Activated T-helper 17 cell treated with anti-CD3 and anti-CD28 coated beads, Interleukin-2, amount 50 U/mL, for 72 hours (primary cell): Measurements from ENCODE around the gene VWF. TPM values are rescaled to one million over a fixed set of nuclear protein-coding genes. Genes with fewer than 3 reads are reported as not detected.

Experiments used
- ATAC-seq: fragments of 150-1000 bp; cut with Tn5 transposase; replicated peaks from 2 replicates; pipeline ENCODE4 v1.10.0; 2021; ENCODE audit warnings: mild to moderate bottlenecking, moderate library complexity
- H3K27ac Mint-ChIP-seq: one replicate; pipeline ENCODE4 v1.8.0; 2022; ENCODE audit warnings: mixed read lengths
- H3K27me3 Mint-ChIP-seq: one replicate; pipeline ENCODE4 v1.8.0; 2022; ENCODE audit warnings: mixed read lengths
- H3K36me3 Mint-ChIP-seq: one replicate; pipeline ENCODE4 v1.8.0; 2022; ENCODE audit warnings: low read depth, mild to moderate bottlenecking, mixed read lengths
- H3K4me1 Mint-ChIP-seq: one replicate; pipeline ENCODE4 v1.8.0; 2022; ENCODE audit warnings: mixed read lengths
- H3K4me3 Mint-ChIP-seq: one replicate; pipeline ENCODE4 v1.8.0; 2022; ENCODE audit warnings: mild to moderate bottlenecking, mixed read lengths
- H3K9me3 Mint-ChIP-seq: one replicate; pipeline ENCODE4 v1.8.0; 2022; ENCODE audit warnings: mixed read lengths
- total RNA-seq, 2 donors: library from RNA; stranded (reverse); gene quantifications; one replicate each; pipeline ENCODE4 v1.2.3, GENCODE V29; 2022

Gene VWF
- total RNA-seq, 2 donors from 2014 or later: 0.04 to 0.08 TPM

DNA sequence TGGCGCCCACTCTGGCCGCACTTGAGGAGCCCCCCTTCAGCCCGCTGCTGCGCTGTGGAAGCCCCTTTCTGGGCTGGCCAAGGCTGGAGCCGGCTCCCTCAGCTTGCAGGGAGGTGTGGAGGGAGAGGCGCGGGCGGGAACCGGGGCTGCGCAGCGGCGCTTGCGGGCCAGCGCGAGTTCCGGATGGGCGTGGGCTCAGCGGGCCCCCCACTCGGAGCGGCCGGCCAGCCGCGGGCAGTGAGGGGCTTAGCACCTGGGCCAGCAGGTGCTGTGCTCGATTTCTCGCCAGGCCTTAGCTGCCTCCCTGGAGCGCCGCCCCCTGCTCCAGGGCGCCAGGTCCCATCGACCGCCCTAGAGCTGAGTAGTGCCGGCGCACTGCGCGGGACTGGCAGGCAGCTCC, 8.0 kb upstream of the VWF start:
- no peaks in the 10 kb centered on the region for H3K4me1 Mint-ChIP-seq
- H3K9me3 Mint-ChIP-seq: no peaks in the 10 kb centered on the region
- H3K4me3 Mint-ChIP-seq: no peak overlapping the region
- no peaks in the 10 kb centered on the region for H3K36me3 Mint-ChIP-seq
- H3K27ac Mint-ChIP-seq: no peak overlapping the region
- H3K27me3 Mint-ChIP-seq: peaks cover 4% of the 10 kb centered on the region
- no peak for ATAC-seq

DNA sequence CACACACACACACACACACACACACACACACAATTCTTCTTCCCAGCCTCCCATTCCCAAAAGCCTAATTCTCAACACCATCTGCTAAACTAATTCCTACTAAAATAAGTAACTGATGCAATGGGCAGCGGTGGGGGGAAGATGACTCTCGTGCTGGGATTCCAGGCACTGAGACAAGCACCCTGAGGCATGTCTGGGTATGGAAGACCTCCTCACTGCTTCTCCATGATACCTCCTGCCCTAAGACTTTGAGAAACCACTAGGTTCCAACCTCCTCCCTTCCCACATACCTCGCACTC, 789 bp upstream of the VWF start:
- no peak for ATAC-seq
- H3K36me3 Mint-ChIP-seq: no peaks in the 10 kb centered on the region
- no peaks in the 10 kb centered on the region for H3K4me1 Mint-ChIP-seq
- no peak overlapping the region for H3K4me3 Mint-ChIP-seq
- no peak overlapping the region for H3K27ac Mint-ChIP-seq
- H3K9me3 Mint-ChIP-seq: no peaks in the 10 kb centered on the region
- H3K27me3 Mint-ChIP-seq: no peaks in the 10 kb centered on the region

DNA sequence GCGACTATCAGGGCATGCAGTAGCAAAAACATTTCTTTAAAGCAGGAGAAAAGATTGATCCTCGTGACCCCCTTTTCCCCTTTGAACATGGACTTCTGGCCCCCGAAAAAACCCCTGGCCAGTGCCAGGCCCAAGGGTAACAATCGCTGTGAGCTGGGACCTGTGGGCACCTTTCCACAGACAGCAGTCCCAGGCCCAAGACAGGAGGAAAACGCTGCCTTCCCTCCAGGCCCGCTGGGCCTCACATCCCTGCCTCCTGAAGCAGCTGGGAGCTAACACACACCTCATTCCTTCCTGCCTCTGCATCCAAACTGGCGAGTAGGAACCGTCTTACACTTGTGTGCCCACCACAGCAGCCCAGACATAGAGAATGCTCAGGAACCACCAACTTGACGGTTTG, 1.2 kb downstream of the VWF start:
- Mint-ChIP-seq H3K27me3 (peaks cover 9% of the 10 kb centered on the region), H3K4me1 (no peaks in the 10 kb centered on the region)
- no peak for ATAC-seq

DNA sequence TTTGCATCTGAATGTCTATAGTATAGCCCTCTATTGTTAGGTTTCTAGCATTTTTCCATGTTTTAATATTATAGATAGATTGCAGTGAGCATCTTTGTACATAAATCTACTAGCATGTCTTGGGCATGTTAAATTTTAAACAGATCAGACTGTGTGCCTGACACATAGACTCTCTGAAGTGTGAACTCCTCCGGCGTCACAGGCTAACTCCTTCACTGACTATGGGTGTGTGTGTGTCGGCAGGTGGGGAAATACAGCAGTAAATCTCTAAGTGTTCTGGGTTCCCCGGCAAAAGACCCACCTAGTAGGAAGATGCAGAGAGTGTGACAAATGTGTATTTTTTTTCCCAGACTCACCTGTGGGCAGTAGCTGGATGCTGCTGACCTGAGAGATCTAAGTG, 2.3 kb downstream of the VWF start:
- Mint-ChIP-seq H3K4me1 (no peaks in the 10 kb centered on the region), H3K4me3 (no peak overlapping the region), H3K9me3 (no peaks in the 10 kb centered on the region), H3K36me3 (no peaks in the 10 kb centered on the region), H3K27me3 (peaks cover 9% of the 10 kb centered on the region), H3K27ac (no peak overlapping the region)
- no peak for ATAC-seq

More for the DNA sequence above, 1.2 kb downstream of the VWF start:
- H3K4me3 Mint-ChIP-seq: no peak overlapping the region
- H3K9me3 Mint-ChIP-seq: no peaks in the 10 kb centered on the region
- H3K27ac Mint-ChIP-seq: no peak overlapping the region
- H3K36me3 Mint-ChIP-seq: no peaks in the 10 kb centered on the region

DNA sequence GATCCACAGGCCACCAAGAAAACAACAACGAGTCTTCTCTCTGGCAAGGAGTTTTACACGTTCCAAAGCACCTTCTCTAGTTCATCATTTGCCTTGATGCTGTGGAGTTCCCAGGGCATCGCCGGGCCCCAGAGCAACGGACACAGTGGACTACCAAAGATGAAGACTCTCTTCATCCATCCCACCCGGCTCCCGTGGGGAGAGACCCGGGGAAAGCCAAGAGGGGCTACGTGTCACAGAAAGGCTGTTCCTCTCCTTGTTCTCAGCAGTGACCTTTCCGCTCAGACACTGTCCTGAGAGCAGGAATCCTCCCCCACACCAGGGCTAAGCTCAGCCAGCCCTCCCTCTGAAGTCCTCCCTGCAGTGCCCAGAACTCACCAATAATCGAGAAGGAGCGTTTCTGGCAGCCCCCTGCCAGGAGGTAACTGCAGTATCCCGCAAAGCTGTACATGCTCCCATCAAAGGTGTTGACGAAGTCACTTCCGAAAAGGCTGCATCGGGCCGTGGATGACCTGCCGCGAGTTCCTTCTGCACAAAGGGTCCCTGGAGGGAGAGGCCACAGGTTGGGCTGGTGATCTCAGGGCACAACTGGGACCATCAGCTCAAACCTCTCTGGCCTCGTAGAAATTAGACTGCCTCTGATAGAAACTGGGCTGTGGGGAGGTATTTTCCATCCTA, 3.5 kb downstream of the VWF start:
- H3K27me3 Mint-ChIP-seq: peaks cover 9% of the 10 kb centered on the region
- ATAC-seq: no peak
- no peak overlapping the region for H3K4me3 Mint-ChIP-seq
- H3K27ac Mint-ChIP-seq: no peak overlapping the region
- H3K36me3 Mint-ChIP-seq: no peaks in the 10 kb centered on the region
- H3K4me1 Mint-ChIP-seq: no peaks in the 10 kb centered on the region
- H3K9me3 Mint-ChIP-seq: no peaks in the 10 kb centered on the region

DNA sequence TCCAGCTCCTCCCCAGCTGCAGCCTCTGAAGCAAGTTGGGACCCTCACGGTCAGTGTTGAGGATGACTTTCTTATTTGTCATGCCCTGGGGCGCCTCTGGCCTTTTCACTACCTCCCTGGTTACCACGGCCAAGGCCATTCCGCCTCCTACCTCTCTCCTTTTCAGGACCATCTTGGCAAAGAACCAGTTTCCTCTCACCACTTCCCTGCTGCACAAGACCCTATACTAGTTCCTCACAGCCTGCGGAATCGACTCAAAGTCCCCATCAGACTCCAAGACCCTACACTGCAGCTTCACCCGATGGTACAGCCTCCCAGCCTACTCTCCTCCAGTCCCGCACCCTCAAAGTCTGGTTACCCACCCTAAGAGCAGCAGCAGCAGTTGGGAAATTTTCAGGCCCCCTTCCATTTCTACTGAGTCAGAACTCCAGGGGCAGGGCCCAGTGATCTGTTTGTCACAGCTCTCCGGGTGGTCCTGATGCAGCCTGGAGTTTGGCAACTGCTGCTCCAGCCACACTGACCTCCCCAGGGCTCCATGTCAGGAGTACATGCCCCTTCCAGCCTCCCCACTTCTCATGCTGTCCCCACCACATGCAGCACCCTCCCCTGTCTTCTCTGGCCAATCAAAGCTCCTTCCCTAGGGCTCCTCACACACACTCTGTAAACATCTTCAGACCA, 5.4 kb downstream of the VWF start:
- Mint-ChIP-seq H3K4me3 (no peak overlapping the region), H3K4me1 (peaks cover 6% of the 10 kb centered on the region), H3K27me3 (peaks cover 9% of the 10 kb centered on the region), H3K36me3 (no peaks in the 10 kb centered on the region), H3K9me3 (no peaks in the 10 kb centered on the region), H3K27ac (no peak overlapping the region)
- no peak for ATAC-seq

DNA sequence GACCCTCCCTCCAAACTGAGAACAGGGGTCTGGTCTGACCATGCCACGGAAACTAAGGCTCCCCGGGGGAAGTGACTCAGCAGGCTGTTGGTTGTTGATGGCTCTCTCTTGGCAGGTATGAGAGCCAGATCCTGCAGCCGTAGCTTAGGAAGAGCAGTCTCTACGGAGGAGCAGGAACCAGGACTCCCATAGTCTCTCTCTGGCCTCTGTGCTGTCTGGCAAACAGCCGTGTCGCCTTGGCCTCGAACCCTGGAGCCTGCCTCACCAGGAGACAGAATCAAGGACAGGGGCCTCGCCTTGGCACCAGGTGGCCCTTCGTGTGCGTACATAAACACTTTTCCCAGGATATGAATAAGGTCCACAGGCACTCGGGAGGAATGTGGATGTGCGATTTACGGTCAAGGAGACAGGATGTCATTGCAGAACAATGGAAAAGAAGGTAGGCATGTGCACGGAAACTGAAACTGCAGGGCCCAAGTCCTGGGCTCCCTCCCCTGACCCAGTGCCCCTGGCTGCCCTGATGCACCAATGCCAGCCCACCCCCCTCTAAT, 7.9 kb downstream of the VWF start:
- no peak for ATAC-seq
- Mint-ChIP-seq H3K27ac (peak overlapping the region; percentile 69), H3K36me3 (no peaks in the 10 kb centered on the region), H3K4me1 (peaks cover 6% of the 10 kb centered on the region), H3K9me3 (no peaks in the 10 kb centered on the region), H3K4me3 (no peak overlapping the region), H3K27me3 (peaks cover 18% of the 10 kb centered on the region)

DNA sequence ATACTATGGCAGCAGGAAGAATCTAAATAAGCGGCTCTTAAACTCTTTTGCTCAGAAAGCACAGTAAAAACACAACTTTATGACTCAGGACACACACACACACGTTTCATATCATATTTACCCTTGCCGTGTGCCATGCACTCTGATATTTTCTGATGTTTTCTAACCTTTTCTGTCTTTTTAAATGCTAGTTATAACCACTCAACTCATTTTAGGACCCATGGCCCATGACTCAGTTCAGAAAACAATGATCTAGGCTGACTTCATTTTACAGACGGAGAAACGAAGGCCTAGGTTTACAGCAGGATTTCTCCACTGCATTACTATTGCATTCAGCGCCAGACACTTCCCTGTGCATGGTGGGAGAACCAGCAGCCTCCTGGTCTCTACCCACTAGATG, 9.1 kb downstream of the VWF start:
- Mint-ChIP-seq H3K27ac (peak overlapping the region; percentile 15), H3K4me1 (peaks cover 6% of the 10 kb centered on the region), H3K4me3 (no peak overlapping the region), H3K27me3 (peaks cover 18% of the 10 kb centered on the region), H3K9me3 (no peaks in the 10 kb centered on the region), H3K36me3 (no peaks in the 10 kb centered on the region)
- ATAC-seq: peak; percentile 84

DNA sequence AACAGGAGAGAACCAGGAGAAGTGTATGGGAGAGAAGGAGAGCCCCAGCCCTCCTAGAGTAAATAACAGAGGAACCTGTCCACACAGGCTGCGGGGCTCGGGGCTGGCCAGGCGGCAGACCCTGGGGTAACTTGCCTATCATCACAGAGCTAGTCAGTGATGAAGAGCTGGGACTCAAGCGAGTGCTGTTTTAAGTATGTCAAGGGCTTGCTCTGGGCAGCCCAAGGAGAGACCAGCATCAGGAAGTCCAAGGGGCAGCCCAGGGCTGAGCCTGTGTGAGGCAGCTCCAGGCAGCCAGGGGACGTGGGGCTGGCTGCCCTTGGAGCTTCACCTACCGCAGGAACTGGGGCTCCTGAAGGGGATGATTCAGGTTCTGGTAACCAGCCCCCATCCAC, 10.0 kb downstream of the VWF start:
- H3K4me1 Mint-ChIP-seq: peaks cover 6% of the 10 kb centered on the region
- H3K9me3 Mint-ChIP-seq: no peaks in the 10 kb centered on the region
- H3K4me3 Mint-ChIP-seq: no peak overlapping the region
- H3K27me3 Mint-ChIP-seq: peaks cover 17% of the 10 kb centered on the region
- H3K27ac Mint-ChIP-seq: no peak overlapping the region
- peak; percentile 13 for ATAC-seq
- H3K36me3 Mint-ChIP-seq: no peaks in the 10 kb centered on the region

DNA sequence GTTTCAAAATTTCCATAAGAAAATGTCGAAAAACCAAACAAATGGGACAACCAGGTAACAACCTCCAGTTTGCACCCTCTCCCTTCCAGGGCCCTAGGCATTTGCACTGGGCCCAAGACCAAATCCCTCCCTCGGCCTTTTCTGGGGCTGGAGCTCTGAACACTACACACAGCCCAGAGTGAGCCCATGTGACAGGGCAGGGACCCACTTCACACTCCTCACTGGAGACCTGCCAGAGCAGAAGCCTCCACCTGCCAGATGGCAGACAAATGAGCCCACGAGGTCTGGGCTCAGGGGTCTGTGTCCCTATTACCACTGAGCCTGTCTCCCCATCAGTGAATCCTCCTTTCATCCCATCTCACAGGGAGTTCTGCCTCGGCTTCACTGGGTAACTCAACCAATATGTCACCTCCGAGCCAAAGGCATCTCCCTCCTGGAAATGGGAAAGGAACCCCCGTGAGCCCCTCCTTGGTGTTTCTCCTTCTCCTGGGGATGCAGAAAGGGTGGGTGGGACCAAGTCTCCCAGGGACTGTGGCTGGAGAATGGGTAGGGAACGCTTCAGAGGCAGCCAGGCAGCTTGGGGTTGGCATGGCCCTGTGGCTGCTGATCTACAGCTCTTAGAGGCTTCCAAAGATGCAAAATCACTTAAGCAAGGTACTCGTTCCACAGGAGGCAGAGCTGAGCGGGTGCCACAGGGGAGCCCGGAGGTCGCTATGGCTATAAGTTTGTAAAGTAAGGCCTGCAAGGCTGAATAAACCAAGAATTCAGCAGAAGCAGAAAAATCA, 10.6 kb downstream of the VWF start:
- H3K36me3 Mint-ChIP-seq: no peaks in the 10 kb centered on the region
- no peaks in the 10 kb centered on the region for H3K9me3 Mint-ChIP-seq
- peaks cover 6% of the 10 kb centered on the region for H3K4me1 Mint-ChIP-seq
- H3K27me3 Mint-ChIP-seq: peaks cover 11% of the 10 kb centered on the region
- H3K27ac Mint-ChIP-seq: no peak overlapping the region
- ATAC-seq: no peak
- no peak overlapping the region for H3K4me3 Mint-ChIP-seq

DNA sequence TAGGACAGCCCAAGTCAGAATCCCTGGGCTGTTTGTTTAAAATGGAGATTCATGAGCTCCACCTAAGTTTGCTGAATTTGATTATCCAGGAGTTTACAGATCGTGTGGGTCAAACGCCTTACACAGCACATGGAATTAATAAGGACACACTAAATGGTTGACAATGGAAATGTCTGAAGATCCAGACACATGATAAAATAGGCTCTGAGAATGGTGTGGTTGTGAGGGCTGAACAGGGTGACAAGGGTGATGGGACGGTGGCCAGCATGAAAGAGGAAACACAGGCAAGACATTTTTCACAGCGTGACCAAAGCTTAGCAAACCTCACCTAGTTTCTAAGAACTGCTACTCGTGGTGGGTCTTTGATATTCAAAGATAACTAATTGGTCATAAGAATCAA, 12.5 kb downstream of the VWF start:
- no peaks in the 10 kb centered on the region for H3K36me3 Mint-ChIP-seq
- no peak overlapping the region for H3K4me3 Mint-ChIP-seq
- H3K4me1 Mint-ChIP-seq: peaks cover 6% of the 10 kb centered on the region
- ATAC-seq: no peak
- H3K9me3 Mint-ChIP-seq: no peaks in the 10 kb centered on the region
- H3K27ac Mint-ChIP-seq: no peak overlapping the region
- peaks cover 9% of the 10 kb centered on the region for H3K27me3 Mint-ChIP-seq

DNA sequence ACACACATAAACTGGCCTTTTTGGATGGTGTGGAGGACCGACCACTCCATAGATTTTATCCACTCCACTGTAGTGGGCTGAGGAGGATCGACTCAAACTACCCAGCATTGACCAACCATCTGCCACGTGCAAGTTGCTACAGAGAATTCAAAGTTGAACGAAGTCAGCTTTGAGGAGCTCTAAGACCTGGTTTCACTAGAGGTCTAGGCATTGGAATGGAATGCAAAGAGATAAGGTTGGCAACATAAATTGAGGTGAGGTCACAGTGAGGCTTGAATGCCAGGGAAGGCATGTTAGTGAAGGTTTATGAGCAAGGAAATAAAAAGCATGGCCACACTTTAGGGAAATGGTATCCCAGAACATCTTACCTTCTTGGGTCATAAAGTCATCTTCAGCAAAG, 14.5 kb downstream of the VWF start:
- no peaks in the 10 kb centered on the region for H3K36me3 Mint-ChIP-seq
- peaks cover 9% of the 10 kb centered on the region for H3K27me3 Mint-ChIP-seq
- H3K9me3 Mint-ChIP-seq: no peaks in the 10 kb centered on the region
- H3K27ac Mint-ChIP-seq: no peak overlapping the region
- no peak overlapping the region for H3K4me3 Mint-ChIP-seq
- ATAC-seq: no peak
- peaks cover 1% of the 10 kb centered on the region for H3K4me1 Mint-ChIP-seq

DNA sequence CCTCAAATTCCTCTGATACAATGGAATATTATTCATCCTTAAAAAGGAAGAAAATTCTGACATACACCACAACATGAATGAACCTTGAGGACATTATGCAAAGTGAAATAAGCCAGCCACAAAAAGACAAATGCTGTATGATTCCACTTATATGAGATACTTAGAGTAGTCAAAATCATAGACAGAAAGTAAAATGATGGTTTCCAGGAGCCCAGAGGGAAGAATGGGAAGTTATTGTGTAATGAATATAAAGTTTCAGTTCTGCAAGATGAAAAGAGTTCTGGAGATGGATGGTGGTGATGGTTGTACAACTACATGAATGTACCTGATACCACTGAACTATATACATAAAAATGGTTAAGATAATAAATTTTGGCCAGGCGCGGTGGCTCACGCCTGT, 18.3 kb downstream of the VWF start:
- no peak for ATAC-seq
- Mint-ChIP-seq H3K4me3 (no peak overlapping the region), H3K36me3 (no peaks in the 10 kb centered on the region), H3K9me3 (no peaks in the 10 kb centered on the region), H3K27me3 (peaks cover 1% of the 10 kb centered on the region), H3K4me1 (no peaks in the 10 kb centered on the region), H3K27ac (no peak overlapping the region)

DNA sequence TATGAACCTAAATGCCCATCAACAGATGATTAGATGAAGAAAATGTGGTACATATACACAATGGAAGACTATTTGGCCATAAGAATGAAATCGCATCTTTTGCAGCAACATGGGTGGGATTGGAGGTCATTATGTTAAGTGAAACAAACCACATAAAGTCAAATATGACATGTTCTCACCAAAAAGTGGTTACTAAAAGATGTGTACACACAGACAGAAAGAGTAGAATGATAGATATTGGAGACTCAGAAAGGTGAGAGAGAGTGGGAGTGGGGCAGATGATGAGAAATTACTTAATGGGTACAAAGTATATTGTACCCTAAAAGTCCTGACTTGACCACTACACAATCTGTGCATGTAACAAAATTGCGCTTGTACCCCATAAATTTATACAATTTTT, 19.6 kb downstream of the VWF start:
- Mint-ChIP-seq H3K27ac (no peak overlapping the region), H3K27me3 (peaks cover 4% of the 10 kb centered on the region), H3K4me3 (no peak overlapping the region), H3K36me3 (no peaks in the 10 kb centered on the region), H3K9me3 (no peaks in the 10 kb centered on the region), H3K4me1 (no peaks in the 10 kb centered on the region)
- no peak for ATAC-seq

DNA sequence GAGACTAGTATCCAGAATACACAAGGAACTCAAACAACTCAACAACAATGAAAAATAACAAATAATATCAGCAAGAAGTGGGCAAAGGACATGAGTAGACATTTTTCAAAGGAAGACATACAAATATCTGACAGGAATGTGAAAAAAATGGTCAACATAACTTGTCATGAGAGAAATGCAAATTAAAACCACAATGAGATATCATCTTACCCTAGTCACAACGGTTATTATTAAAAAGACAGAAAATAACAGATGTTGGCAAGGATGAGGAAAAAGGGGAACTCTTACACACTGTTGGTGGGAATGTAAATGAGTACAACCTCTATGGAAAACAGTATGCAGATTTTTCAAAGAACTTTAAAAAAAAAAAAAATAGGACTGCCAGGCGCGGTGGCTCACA, 20.4 kb downstream of the VWF start:
- Mint-ChIP-seq H3K36me3 (no peaks in the 10 kb centered on the region), H3K4me1 (no peaks in the 10 kb centered on the region), H3K27me3 (peaks cover 4% of the 10 kb centered on the region), H3K27ac (no peak overlapping the region), H3K9me3 (no peaks in the 10 kb centered on the region), H3K4me3 (no peak overlapping the region)
- ATAC-seq: peak; percentile 12
